H1 (cell line): ENCODE data around the gene ANP32B. TPM values are rescaled to one million over a fixed set of nuclear protein-coding genes. Genes with fewer than 3 reads are reported as not detected.

ENCODE experiments used
- ASH2L ChIP-seq: fragments of 200-600, 300-600 bp; sonication (generic); IDR thresholded peaks from one replicate; pipeline ENCODE4 v1.7.1; 2017; ENCODE audit warnings: low read length
- CBX5 ChIP-seq: fragments of 300-800, 300-1000 bp; sonication (generic); IDR thresholded peaks from 2 replicates; pipeline ENCODE4 v1.7.1; 2016; ENCODE audit warnings: antibody characterized with exemption, low read length, low read depth
- EGR1 ChIP-seq: IDR thresholded peaks from 2 replicates; pipeline ENCODE4 v1.6.1; 2011; ENCODE audit warnings: low read depth, low read length, borderline replicate concordance
- EP300 ChIP-seq, 2 experiments: IDR thresholded peaks; 1 replicate in 1 of 2; 2 replicates in 1 of 2; pipeline ENCODE4 v1.6.1; 2011 to 2012; ENCODE audit warnings: low read depth in 2 of 2, low read length in 2 of 2, mild to moderate bottlenecking in 2 of 2, borderline replicate concordance in 1 of 2, inconsistent platforms in 1 of 2, moderate library complexity in 1 of 2
- GTF2F1 ChIP-seq: IDR thresholded peaks from 2 replicates; pipeline ENCODE4 v1.6.1; 2012; ENCODE audit warnings: low read depth, low read length, improper control_type of control experiment, borderline replicate concordance
- JUND ChIP-seq: IDR thresholded peaks from 2 replicates; pipeline ENCODE4 v1.6.1; 2011; ENCODE audit warnings: mild to moderate bottlenecking, improper control_type of control experiment, low read length
- PHF8 ChIP-seq: fragments of 200-600 bp; sonication (generic); conservative IDR thresholded peaks from 2 replicates; pipeline ENCODE4 v1.7.1; 2012; ENCODE audit warnings: low read depth, mild to moderate bottlenecking, inconsistent platforms, low read length, moderate library complexity
- POLR2A ChIP-seq, 2 experiments: IDR thresholded peaks; 1 replicate in 1 of 2; 2 replicates in 1 of 2; pipeline ENCODE4 v1.6.1; 2011; ENCODE audit warnings: low read depth in 2 of 2, low read length in 2 of 2, mild to moderate bottlenecking in 2 of 2; ENCODE audit errors: control extremely low read depth in 1 of 2
- POU5F1 ChIP-seq: IDR thresholded peaks from 2 replicates; pipeline ENCODE4 v1.6.1; 2011; ENCODE audit warnings: low read depth, mild to moderate bottlenecking, low read length, moderate library complexity
- RAD21 ChIP-seq, 2 experiments: IDR thresholded peaks in 1 of 2; conservative IDR thresholded peaks in 1 of 2; 2 replicates each; pipeline ENCODE4 v1.6.1; 2011; ENCODE audit warnings: low read depth in 2 of 2, low read length in 2 of 2, improper control_type of control experiment in 1 of 2, inconsistent platforms in 1 of 2, mild to moderate bottlenecking in 1 of 2, moderate library complexity in 1 of 2
- RXRA ChIP-seq: IDR thresholded peaks from 2 replicates; pipeline ENCODE4 v1.6.1; 2011; ENCODE audit warnings: low read depth, mild to moderate bottlenecking, low read length, moderate library complexity; ENCODE audit not compliant: insufficient read depth
- SIRT6 ChIP-seq: IDR thresholded peaks from one replicate; pipeline ENCODE4 v1.7.1; 2012; ENCODE audit warnings: low read length, inconsistent platforms
- SIX5 ChIP-seq: IDR thresholded peaks from 2 replicates; pipeline ENCODE4 v1.6.1; 2011; ENCODE audit warnings: mild to moderate bottlenecking, low read depth, low read length
- SP2 ChIP-seq: IDR thresholded peaks from 2 replicates; pipeline ENCODE4 v1.6.1; 2012; ENCODE audit warnings: mild to moderate bottlenecking, low read length, inconsistent platforms
- SP4 ChIP-seq: IDR thresholded peaks from 2 replicates; pipeline ENCODE4 v1.6.1; 2012; ENCODE audit warnings: low read length, inconsistent platforms
- polyA plus RNA-seq, 7 experiments: library from polyadenylated mRNA; depleted of rRNA in 3 of 7; stranded (reverse) in 5 of 7; unstranded in 2 of 7; fragments of >200 nt in 5 of 7; fragments of 200-250 nt in 2 of 7; gene quantifications; 1 replicate in 5 of 7; 2 replicates in 1 of 7; 4 replicates in 1 of 7; pipeline versions ENCODE4 v1.2.1 to v1.2.3, GENCODE V29; 2011 to 2013; ENCODE audit warnings: missing spikeins in 2 of 7, mixed read lengths in 2 of 7
- total RNA-seq: library from RNA; stranded (reverse); fragmentation: NEBNext Ultra II Directional; extraction: Animal tissue kit (Norgen Biotek cat#: 25700); gene quantifications from 2 replicates; pipeline ENCODE4 v1.2.1, GENCODE V29; 2021
- TF ChIP-seq, protein P1 (sequence below), 3 experiments: IDR thresholded peaks; 1 replicate in 2 of 3; 2 replicates in 1 of 3; pipeline versions ENCODE4 v1.5.1 to v1.6.1; 2011; ENCODE audit warnings: low read length in 3 of 3, mild to moderate bottlenecking in 3 of 3, inconsistent platforms in 2 of 3, low read depth in 1 of 3, moderate library complexity in 1 of 3; ENCODE audit not compliant: insufficient read depth in 1 of 3; ENCODE audit errors: control extremely low read depth in 1 of 3

ANP32B gene
- total and polyA plus RNA-seq, 2 of the 8 experiments (the other 6 are each of a cell fraction or from before 2014, with no cell fraction given), result 7.6 to 88.1 TPM

DNA sequence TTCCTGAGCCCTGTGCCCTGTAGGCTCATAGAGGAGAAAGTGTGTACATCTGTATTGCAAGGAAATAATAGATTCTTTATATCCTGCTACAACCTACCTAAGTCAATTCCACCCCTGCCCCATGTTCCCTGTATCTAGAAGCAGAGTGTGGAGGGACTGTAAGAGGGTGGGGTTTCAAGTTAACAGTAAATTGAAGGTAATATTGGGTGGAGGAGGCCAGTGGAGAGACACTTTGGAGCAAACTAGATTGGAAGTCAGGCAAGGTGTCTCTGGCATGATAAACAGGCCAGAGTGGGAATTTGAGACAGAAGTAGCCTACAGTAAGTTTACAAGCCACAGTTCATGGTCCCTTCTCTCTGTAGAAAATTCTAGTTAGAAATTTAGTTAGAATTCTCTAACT is 42.9 kb upstream of the ANP32B start (continued):
- TF ChIP-seq SP4 (no peak), SP2 (no peak), PHF8 (no peak), EP300 (IDR thresholded peaks at IDR 0.05; ENCODE audit: borderline replicate concordance in 1 of 2, low read depth in 2 of 2, low read length in 2 of 2) (no peak), POLR2A (IDR thresholded peaks at IDR 0.05; ENCODE audit: control extremely low read depth in 1 of 2, low read depth in 2 of 2, low read length in 2 of 2) (no peak), EGR1 (no peak), RXRA (no peak), SIX5 (no peak), GTF2F1 (no peak), SIRT6 (no peak), CBX5 (no peak), POU5F1 (no peak), JUND (no peak), RAD21 (IDR thresholded peaks at IDR 0.05 in 1 of 2, conservative IDR thresholded peaks at IDR 0.05 in 1 of 2; ENCODE audit: low read depth in 2 of 2, low read length in 2 of 2) (no peak), ASH2L (no peak)
- TF ChIP-seq, protein P1, sequence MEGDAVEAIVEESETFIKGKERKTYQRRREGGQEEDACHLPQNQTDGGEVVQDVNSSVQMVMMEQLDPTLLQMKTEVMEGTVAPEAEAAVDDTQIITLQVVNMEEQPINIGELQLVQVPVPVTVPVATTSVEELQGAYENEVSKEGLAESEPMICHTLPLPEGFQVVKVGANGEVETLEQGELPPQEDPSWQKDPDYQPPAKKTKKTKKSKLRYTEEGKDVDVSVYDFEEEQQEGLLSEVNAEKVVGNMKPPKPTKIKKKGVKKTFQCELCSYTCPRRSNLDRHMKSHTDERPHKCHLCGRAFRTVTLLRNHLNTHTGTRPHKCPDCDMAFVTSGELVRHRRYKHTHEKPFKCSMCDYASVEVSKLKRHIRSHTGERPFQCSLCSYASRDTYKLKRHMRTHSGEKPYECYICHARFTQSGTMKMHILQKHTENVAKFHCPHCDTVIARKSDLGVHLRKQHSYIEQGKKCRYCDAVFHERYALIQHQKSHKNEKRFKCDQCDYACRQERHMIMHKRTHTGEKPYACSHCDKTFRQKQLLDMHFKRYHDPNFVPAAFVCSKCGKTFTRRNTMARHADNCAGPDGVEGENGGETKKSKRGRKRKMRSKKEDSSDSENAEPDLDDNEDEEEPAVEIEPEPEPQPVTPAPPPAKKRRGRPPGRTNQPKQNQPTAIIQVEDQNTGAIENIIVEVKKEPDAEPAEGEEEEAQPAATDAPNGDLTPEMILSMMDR (IDR thresholded peaks at IDR 0.05; ENCODE audit: control extremely low read depth in 1 of 3, insufficient read depth in 1 of 3, low read depth in 1 of 3, low read length in 3 of 3), result no peak
